ENCODE results near the gene HS1BP3.

HS1BP3 gene

GRCh38 chr2:20674974-20675679 is 24.2 kb upstream of the HS1BP3 start:
- DNase-seq (ENCODE audit: low spot score) = no peak

GRCh38 chr2:20674309-20674965 is 23.5 kb upstream of the HS1BP3 start:
- DNase-seq (ENCODE audit: low spot score) = no peak

GRCh38 chr2:20673686-20674308 is 22.9 kb upstream of the HS1BP3 start:
- no peak for DNase-seq (ENCODE audit: low spot score)

GRCh38 chr2:20672201-20672951 is 21.5 kb upstream of the HS1BP3 start:
- peak; percentile 66 for DNase-seq (ENCODE audit: low spot score)

GRCh38 chr2:20671736-20672080 is 20.8 kb upstream of the HS1BP3 start:
- DNase-seq (ENCODE audit: low spot score) = no peak

GRCh38 chr2:20671036-20671735 is 20.3 kb upstream of the HS1BP3 start:
- DNase-seq (ENCODE audit: low spot score) = no peak

- DNase-seq (ENCODE audit: low spot score) = no peak
These were observed 19.6 kb upstream of the HS1BP3 start for GRCh38 chr2:20670315-20671035.

GRCh38 chr2:20669562-20670314 is 18.8 kb upstream of the HS1BP3 start:
- no peak for DNase-seq (ENCODE audit: low spot score)

GRCh38 chr2:20668871-20669475 is 18.1 kb upstream of the HS1BP3 start:
- DNase-seq (ENCODE audit: low spot score) = no peak

GRCh38 chr2:20668451-20668850 is 17.6 kb upstream of the HS1BP3 start:
- DNase-seq (ENCODE audit: low spot score) = no peak

- DNase-seq (ENCODE audit: low spot score) = peak; percentile 26
These were observed 16.9 kb upstream of the HS1BP3 start for GRCh38 chr2:20667531-20668401.

- peak; percentile 59 for DNase-seq (ENCODE audit: low spot score)
These were observed 16.2 kb upstream of the HS1BP3 start for GRCh38 chr2:20667151-20667530.

- DNase-seq (ENCODE audit: low spot score) = peak; percentile 74
These were observed 15.6 kb upstream of the HS1BP3 start, which contains the start of gene GDF7 for GRCh38 chr2:20666304-20667150. TSS of gene GDF7 (plus strand) at chr2:20667144. CDS start at chr2:20667240, 96 bp downstream.

GRCh38 chr2:20666005-20666303 is 15.1 kb upstream of the HS1BP3 start:
- DNase-seq (ENCODE audit: low spot score) = no peak

- DNase-seq (ENCODE audit: low spot score) = no peak
These were observed 14.5 kb upstream of the HS1BP3 start for GRCh38 chr2:20665243-20666004.

- no peak for DNase-seq (ENCODE audit: low spot score)
These were observed 13.7 kb upstream of the HS1BP3 start for GRCh38 chr2:20664431-20665242.

- no peak for DNase-seq (ENCODE audit: low spot score)
These were observed 13.1 kb upstream of the HS1BP3 start for GRCh38 chr2:20664071-20664390.
